ENCODE results near the gene TECPR2.

Gene TECPR2

GRCh38 chr14:102471921-102472790 is 109.4 kb downstream of the TECPR2 start:
- TF ChIP-seq CTCF (IDR thresholded peaks at IDR 0.05; ENCODE audit: extremely low read depth, missing control alignments), result no peak
- no peak for DNase-seq (ENCODE audit: low spot score)

GRCh38 chr14:102472791-102473150 is 110.0 kb downstream of the TECPR2 start:
- DNase-seq (ENCODE audit: low spot score), result no peak
- no peak for TF ChIP-seq CTCF (IDR thresholded peaks at IDR 0.05; ENCODE audit: extremely low read depth, missing control alignments)

- no peak for TF ChIP-seq CTCF (IDR thresholded peaks at IDR 0.05; ENCODE audit: extremely low read depth, missing control alignments)
These were observed 110.8 kb downstream of the TECPR2 start for GRCh38 chr14:102473559-102473958.

GRCh38 chr14:102474934-102475333 is 112.2 kb downstream of the TECPR2 start:
- no peak for DNase-seq (ENCODE audit: low spot score)
- TF ChIP-seq CTCF (IDR thresholded peaks at IDR 0.05; ENCODE audit: extremely low read depth, missing control alignments), result no peak

More at GRCh38 chr14:102473559-102473958, 110.8 kb downstream of the TECPR2 start:
- DNase-seq (ENCODE audit: low spot score), result no peak

- no peak for DNase-seq (ENCODE audit: low spot score)
- no peak for TF ChIP-seq CTCF (IDR thresholded peaks at IDR 0.05; ENCODE audit: extremely low read depth, missing control alignments)
These were observed 116.4 kb downstream of the TECPR2 start for GRCh38 chr14:102479107-102479506.

GRCh38 chr14:102479777-102480176 is 117.0 kb downstream of the TECPR2 start:
- no peak for TF ChIP-seq CTCF (IDR thresholded peaks at IDR 0.05; ENCODE audit: extremely low read depth, missing control alignments)
- DNase-seq (ENCODE audit: low spot score), result no peak

- TF ChIP-seq CTCF (IDR thresholded peaks at IDR 0.05; ENCODE audit: extremely low read depth, missing control alignments), result no peak
- no peak for DNase-seq (ENCODE audit: low spot score)
These were observed 118.6 kb downstream of the TECPR2 start for GRCh38 chr14:102481371-102481770.
